Stimulated activated naive CD8-positive, alpha-beta T cell treated with anti-CD3 and anti-CD28 coated beads, Interleukin-15, Interleukin-2, amounts not matched to agents 100 ng/mL and 50 ng/mL, for 24 hours (primary cell): Measurements from ENCODE around the gene SMIM12.
"Not testable (repeated sequence)": the region's sequence is repeated elsewhere in the genome, so short reads cannot be mapped to it uniquely, and the experiment has no call there.

Experiments used
- H3K27ac Mint-ChIP-seq: one replicate; pipeline ENCODE4 v1.8.0; 2021; ENCODE audit warnings: mild to moderate bottlenecking, mixed read lengths
- H3K27me3 Mint-ChIP-seq: one replicate; pipeline ENCODE4 v1.8.0; 2021; ENCODE audit warnings: mixed read lengths
- H3K36me3 Mint-ChIP-seq: one replicate; pipeline ENCODE4 v1.8.0; 2021; ENCODE audit warnings: low read depth, mixed read lengths
- H3K4me1 Mint-ChIP-seq: one replicate; pipeline ENCODE4 v1.8.0; 2021; ENCODE audit warnings: low read depth, mixed read lengths
- H3K4me3 Mint-ChIP-seq: one replicate; pipeline ENCODE4 v1.8.0; 2021; ENCODE audit warnings: mild to moderate bottlenecking, mixed read lengths
- H3K9me3 Mint-ChIP-seq: one replicate; pipeline ENCODE4 v1.8.0; 2021; ENCODE audit warnings: mixed read lengths

SMIM12 gene

GRCh38 chr1:34842952-34843371 lies 16.6 kb downstream of the SMIM12 start:
- H3K4me3 Mint-ChIP-seq: no peak overlapping the region
- H3K4me1 Mint-ChIP-seq: peaks cover 5% of the 10 kb centered on the region
- H3K36me3 Mint-ChIP-seq: no peaks in the 10 kb centered on the region
- no peaks in the 10 kb centered on the region for H3K9me3 Mint-ChIP-seq
- no peaks in the 10 kb centered on the region for H3K27me3 Mint-ChIP-seq
- H3K27ac Mint-ChIP-seq: no peak overlapping the region

- Mint-ChIP-seq H3K36me3 (no peaks in the 10 kb centered on the region), H3K4me1 (peaks cover 5% of the 10 kb centered on the region), H3K27ac (no peak overlapping the region), H3K4me3 (no peak overlapping the region), H3K27me3 (no peaks in the 10 kb centered on the region), H3K9me3 (no peaks in the 10 kb centered on the region)
These were observed 17.5 kb downstream of the SMIM12 start for GRCh38 chr1:34842073-34842472.

- no peak overlapping the region for H3K4me3 Mint-ChIP-seq
- no peaks in the 10 kb centered on the region for H3K27me3 Mint-ChIP-seq
- H3K4me1 Mint-ChIP-seq: peaks cover 5% of the 10 kb centered on the region
- H3K36me3 Mint-ChIP-seq: no peaks in the 10 kb centered on the region
- no peaks in the 10 kb centered on the region for H3K9me3 Mint-ChIP-seq
- H3K27ac Mint-ChIP-seq: no peak overlapping the region
These were observed 19.1 kb downstream of the SMIM12 start for GRCh38 chr1:34840426-34840825.

- H3K9me3 Mint-ChIP-seq: no peaks in the 10 kb centered on the region
- H3K27me3 Mint-ChIP-seq: no peaks in the 10 kb centered on the region
- H3K27ac Mint-ChIP-seq: no peak overlapping the region
These were observed 19.8 kb downstream of the SMIM12 start for GRCh38 chr1:34839526-34840305.

GRCh38 chr1:34833711-34834110 lies 25.8 kb downstream of the SMIM12 start:
- Mint-ChIP-seq H3K4me3 (no peak overlapping the region), H3K27ac (no peak overlapping the region), H3K4me1 (no peaks in the 10 kb centered on the region), H3K27me3 (no peaks in the 10 kb centered on the region), H3K9me3 (no peaks in the 10 kb centered on the region), H3K36me3 (no peaks in the 10 kb centered on the region)

More at GRCh38 chr1:34839526-34840305, 19.8 kb downstream of the SMIM12 start:
- H3K4me1 Mint-ChIP-seq: peaks cover 5% of the 10 kb centered on the region
- H3K4me3 Mint-ChIP-seq: no peak overlapping the region
- no peaks in the 10 kb centered on the region for H3K36me3 Mint-ChIP-seq

- Mint-ChIP-seq H3K27me3 (no peaks in the 10 kb centered on the region), H3K27ac (no peak overlapping the region)
These were observed 27.8 kb downstream of the SMIM12 start for GRCh38 chr1:34831721-34832246.

GRCh38 chr1:34829250-34829649 lies 30.3 kb downstream of the SMIM12 start:
- no peak overlapping the region for H3K27ac Mint-ChIP-seq
- H3K36me3 Mint-ChIP-seq: no peaks in the 10 kb centered on the region
- no peaks in the 10 kb centered on the region for H3K4me1 Mint-ChIP-seq
- H3K27me3 Mint-ChIP-seq: no peaks in the 10 kb centered on the region
- H3K9me3 Mint-ChIP-seq: no peaks in the 10 kb centered on the region
- H3K4me3 Mint-ChIP-seq: no peak overlapping the region

More at GRCh38 chr1:34831721-34832246, 27.8 kb downstream of the SMIM12 start:
- Mint-ChIP-seq H3K36me3 (no peaks in the 10 kb centered on the region), H3K9me3 (no peaks in the 10 kb centered on the region), H3K4me3 (no peak overlapping the region), H3K4me1 (no peaks in the 10 kb centered on the region)

GRCh38 chr1:34828611-34829010 lies 30.9 kb downstream of the SMIM12 start:
- Mint-ChIP-seq H3K27me3 (no peaks in the 10 kb centered on the region), H3K9me3 (peaks cover 4% of the 10 kb centered on the region), H3K36me3 (peaks cover 2% of the 10 kb centered on the region), H3K27ac (no peak overlapping the region), H3K4me3 (no peak overlapping the region), H3K4me1 (no peaks in the 10 kb centered on the region)

GRCh38 chr1:34827341-34827941 lies 32.1 kb downstream of the SMIM12 start:
- H3K9me3 Mint-ChIP-seq: peaks cover 4% of the 10 kb centered on the region
- H3K27me3 Mint-ChIP-seq: no peaks in the 10 kb centered on the region
- no peak overlapping the region for H3K4me3 Mint-ChIP-seq
- H3K4me1 Mint-ChIP-seq: no peaks in the 10 kb centered on the region
- no peak overlapping the region for H3K27ac Mint-ChIP-seq
- peaks cover 4% of the 10 kb centered on the region for H3K36me3 Mint-ChIP-seq

GRCh38 chr1:34825455-34826091 lies 34.0 kb downstream of the SMIM12 start:
- H3K4me1 Mint-ChIP-seq: no peaks in the 10 kb centered on the region
- no peak overlapping the region for H3K4me3 Mint-ChIP-seq
- no peaks in the 10 kb centered on the region for H3K27me3 Mint-ChIP-seq
- peaks cover 4% of the 10 kb centered on the region for H3K9me3 Mint-ChIP-seq
- no peak overlapping the region for H3K27ac Mint-ChIP-seq
- peaks cover 4% of the 10 kb centered on the region for H3K36me3 Mint-ChIP-seq

- Mint-ChIP-seq H3K4me3 (no peak overlapping the region), H3K27me3 (no peaks in the 10 kb centered on the region), H3K27ac (no peak overlapping the region), H3K4me1 (no peaks in the 10 kb centered on the region), H3K36me3 (peaks cover 4% of the 10 kb centered on the region), H3K9me3 (peaks cover 4% of the 10 kb centered on the region)
These were observed 34.6 kb downstream of the SMIM12 start for GRCh38 chr1:34824817-34825454.

- H3K36me3 Mint-ChIP-seq: peaks cover 4% of the 10 kb centered on the region
- no peak overlapping the region for H3K4me3 Mint-ChIP-seq
- no peaks in the 10 kb centered on the region for H3K4me1 Mint-ChIP-seq
- H3K9me3 Mint-ChIP-seq: peaks cover 4% of the 10 kb centered on the region
- no peaks in the 10 kb centered on the region for H3K27me3 Mint-ChIP-seq
- no peak overlapping the region for H3K27ac Mint-ChIP-seq
These were observed 37.3 kb downstream of the SMIM12 start for GRCh38 chr1:34822202-34822601.

- not testable (repeated sequence) for H3K36me3 Mint-ChIP-seq, H3K27ac Mint-ChIP-seq, H3K9me3 Mint-ChIP-seq, H3K4me1 Mint-ChIP-seq, H3K27me3 Mint-ChIP-seq, H3K4me3 Mint-ChIP-seq
These were observed 40.7 kb downstream of the SMIM12 start for GRCh38 chr1:34818862-34819261.

- Mint-ChIP-seq H3K9me3 (no peaks in the 10 kb centered on the region), H3K27me3 (no peaks in the 10 kb centered on the region), H3K4me1 (no peaks in the 10 kb centered on the region), H3K36me3 (no peaks in the 10 kb centered on the region), H3K4me3 (no peak overlapping the region), H3K27ac (no peak overlapping the region)
These were observed 42.8 kb downstream of the SMIM12 start for GRCh38 chr1:34816778-34817177.

GRCh38 chr1:34816332-34816731 lies 43.2 kb downstream of the SMIM12 start:
- H3K4me1 Mint-ChIP-seq: no peaks in the 10 kb centered on the region
- no peaks in the 10 kb centered on the region for H3K27me3 Mint-ChIP-seq
- H3K9me3 Mint-ChIP-seq: no peaks in the 10 kb centered on the region
- H3K27ac Mint-ChIP-seq: no peak overlapping the region
- no peak overlapping the region for H3K4me3 Mint-ChIP-seq
- H3K36me3 Mint-ChIP-seq: no peaks in the 10 kb centered on the region
